ENCODE data around the gene MAGEB5. TPM values are rescaled to one million over a fixed set of nuclear protein-coding genes. Genes with fewer than 3 reads are reported as not detected.

The MAGEB5 gene, protein sequence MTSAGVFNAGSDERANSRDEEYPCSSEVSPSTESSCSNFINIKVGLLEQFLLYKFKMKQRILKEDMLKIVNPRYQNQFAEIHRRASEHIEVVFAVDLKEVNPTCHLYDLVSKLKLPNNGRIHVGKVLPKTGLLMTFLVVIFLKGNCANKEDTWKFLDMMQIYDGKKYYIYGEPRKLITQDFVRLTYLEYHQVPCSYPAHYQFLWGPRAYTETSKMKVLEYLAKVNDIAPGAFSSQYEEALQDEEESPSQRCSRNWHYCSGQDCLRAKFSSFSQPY
- not detected in 2 replicates for total RNA-seq (2014; rRNA removed; shearing (Covaris generic))

DNA sequence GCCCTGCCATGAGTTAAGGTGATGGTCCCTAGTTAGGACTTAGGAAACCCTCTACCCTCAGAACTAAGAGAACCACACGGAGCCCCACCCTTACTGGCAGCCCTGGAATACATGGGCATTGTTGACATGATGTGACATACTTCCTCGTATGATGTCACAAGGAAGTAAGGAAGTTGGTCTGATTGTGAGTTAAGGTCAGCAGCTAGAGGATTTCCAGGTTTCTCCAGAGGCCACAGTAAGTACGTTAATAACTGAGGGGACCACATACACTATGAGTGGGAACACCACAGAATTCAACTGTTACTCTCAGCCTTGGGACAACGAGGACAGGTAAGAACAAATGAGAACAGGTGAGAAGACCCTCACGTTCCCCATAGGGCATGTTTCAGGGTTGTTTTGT, at the start of gene MAGEB5:
TSS of gene MAGEB5 (plus strand) at position 301 of the 400 bp plus-strand sequence. CDS start 1,133 bp downstream, outside the sequence.

GRCh38 chrX:26192204-26192603, 23.8 kb upstream of the MAGEB5 start, which contains the start of gene MAGEB6:
Gene MAGEB6 (plus strand): TSS chrX:26192440. CDS start chrX:26193847, 1,407 bp downstream.

Other genes with a start within 250 kb of the MAGEB5 start
- gene MAGEB18, start 77.8 kb upstream of the MAGEB5 start, total RNA-seq (2014; rRNA removed; shearing (Covaris generic)) = not detected in 2 replicates
- not detected in 2 replicates for gene MAGEB6B, start 55.6 kb upstream of the MAGEB5 start, total RNA-seq (2014; rRNA removed; shearing (Covaris generic))
- gene MAGEB6, start 23.7 kb upstream of the MAGEB5 start, total RNA-seq (2014; rRNA removed; shearing (Covaris generic)) = 0.26 and 0.29 TPM in 2 replicates